HG02870 (cell line): ENCODE data around the gene PBX3.

Experiments used
- ATAC-seq: cut with Tn5 transposase; IDR thresholded peaks from one replicate; pipeline ENCODE4 v1.9.1; 2021; ENCODE audit warnings: mild to moderate bottlenecking, moderate library complexity; ENCODE audit not compliant: unreplicated experiment

Gene PBX3

GRCh38 chr9:125990793-125991220 lies 243.6 kb downstream of the PBX3 start:
- no peak for ATAC-seq

DNA sequence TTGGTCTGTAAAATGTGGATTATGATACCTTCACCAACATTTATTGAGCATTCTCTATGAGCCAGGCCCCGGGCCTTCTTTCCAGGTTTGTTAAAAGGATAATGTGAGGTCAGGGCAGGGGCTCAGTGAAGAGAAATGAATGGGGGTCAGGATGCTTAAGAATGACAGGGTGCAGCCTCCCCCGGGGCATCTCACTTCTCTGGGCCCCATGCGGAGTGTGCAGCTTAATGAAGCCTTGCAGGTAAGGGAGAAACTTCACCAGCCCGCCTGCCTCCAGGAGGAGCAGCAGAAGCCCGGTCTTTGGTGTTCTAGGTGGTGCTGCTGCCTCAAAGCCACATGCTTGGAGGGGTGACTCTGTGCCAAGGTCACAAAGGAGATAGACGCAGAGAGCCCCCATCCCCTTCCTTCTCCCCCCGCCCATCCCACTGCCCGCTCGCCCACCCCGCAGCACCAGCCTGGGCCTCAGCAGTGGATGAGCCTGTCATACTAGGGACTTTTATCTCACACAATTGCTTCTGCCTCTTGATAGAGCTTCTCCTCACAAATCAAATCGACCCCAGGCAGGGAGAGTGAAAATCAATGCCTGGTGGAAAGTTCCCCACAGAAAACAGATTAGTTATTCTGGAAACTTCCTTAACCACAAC lies 244.8 kb downstream of the PBX3 start:
- no peak for ATAC-seq

GRCh38 chr9:125992557-125992956 lies 245.4 kb downstream of the PBX3 start:
- ATAC-seq, result no peak

GRCh38 chr9:125993466-125993865 lies 246.3 kb downstream of the PBX3 start:
- no peak for ATAC-seq

- no peak for ATAC-seq
Observed at GRCh38 chr9:125994066-125994943, 247.1 kb downstream of the PBX3 start.

GRCh38 chr9:125995006-125995405 lies 247.8 kb downstream of the PBX3 start:
- no peak for ATAC-seq

DNA sequence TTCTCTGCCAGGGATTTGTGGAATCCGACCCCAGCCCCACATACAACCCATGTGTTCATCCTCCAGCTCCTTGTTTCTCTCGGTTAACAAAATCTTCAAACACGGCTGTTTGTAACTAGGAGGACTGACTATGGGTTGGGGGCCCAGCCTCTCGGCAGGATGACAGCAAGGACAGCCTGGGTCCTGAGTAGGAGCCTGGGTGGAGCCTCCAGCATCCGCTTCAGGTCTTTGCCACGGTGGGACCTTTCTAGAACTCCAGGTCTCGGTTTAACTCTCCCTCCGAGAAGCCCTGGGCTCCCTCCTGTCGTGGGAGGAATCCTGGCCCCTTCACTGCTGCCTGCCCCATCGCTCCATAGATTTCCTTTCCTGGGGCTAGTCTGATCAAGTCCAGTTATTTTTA lies 248.5 kb downstream of the PBX3 start:
- no peak for ATAC-seq

DNA sequence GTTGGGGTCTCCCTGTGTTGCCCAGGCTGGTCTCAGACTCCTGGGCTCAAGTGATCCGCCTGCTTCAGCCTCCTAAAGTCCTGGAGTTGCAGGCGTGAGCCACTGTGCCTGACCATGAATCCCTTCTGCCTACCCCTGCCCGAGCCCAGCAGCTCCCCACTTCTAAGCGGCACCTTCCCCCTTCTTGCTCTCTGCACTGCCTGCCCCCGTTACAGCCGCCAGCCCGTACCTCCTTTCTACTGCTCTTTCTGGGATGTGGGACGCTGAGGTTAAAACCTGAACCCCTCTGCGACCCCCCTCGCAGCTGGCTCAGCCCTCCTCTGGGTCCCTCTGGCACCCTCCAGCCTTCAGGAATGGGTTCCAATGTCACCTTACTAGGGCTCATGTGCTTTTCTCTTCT lies 249.6 kb downstream of the PBX3 start:
- ATAC-seq, result no peak

DNA sequence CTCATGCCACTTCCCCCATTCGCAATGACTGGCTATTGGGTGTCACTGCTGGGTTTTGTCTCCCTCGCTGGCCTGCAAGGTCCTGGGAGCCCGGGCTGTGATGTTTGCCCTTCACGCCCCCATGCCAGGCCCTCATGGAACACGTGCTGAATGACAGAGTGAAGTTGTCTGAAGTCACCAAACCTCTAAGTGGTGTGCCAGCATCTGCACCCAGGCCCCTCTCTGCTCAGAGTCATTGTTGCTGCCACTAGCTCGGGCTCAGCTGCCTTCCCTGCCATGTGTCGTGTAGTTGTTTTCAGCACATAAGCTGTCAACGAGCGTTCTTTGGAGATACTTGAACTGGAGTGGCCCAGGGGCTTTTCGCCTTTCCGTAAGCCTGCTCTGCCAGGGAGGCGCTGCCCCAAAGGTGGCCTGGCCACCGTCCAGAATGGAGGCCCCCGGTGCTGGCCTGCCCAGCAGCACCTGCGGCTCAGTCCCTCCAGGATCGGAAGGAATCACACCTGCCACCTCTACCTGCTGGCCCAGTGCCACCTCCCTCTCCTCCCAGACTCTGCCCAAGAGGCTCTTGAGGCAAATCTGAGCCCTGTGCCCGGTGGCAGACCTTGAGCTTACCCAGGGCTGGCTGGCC lies 250.1 kb downstream of the PBX3 start:
- ATAC-seq, result no peak

DNA sequence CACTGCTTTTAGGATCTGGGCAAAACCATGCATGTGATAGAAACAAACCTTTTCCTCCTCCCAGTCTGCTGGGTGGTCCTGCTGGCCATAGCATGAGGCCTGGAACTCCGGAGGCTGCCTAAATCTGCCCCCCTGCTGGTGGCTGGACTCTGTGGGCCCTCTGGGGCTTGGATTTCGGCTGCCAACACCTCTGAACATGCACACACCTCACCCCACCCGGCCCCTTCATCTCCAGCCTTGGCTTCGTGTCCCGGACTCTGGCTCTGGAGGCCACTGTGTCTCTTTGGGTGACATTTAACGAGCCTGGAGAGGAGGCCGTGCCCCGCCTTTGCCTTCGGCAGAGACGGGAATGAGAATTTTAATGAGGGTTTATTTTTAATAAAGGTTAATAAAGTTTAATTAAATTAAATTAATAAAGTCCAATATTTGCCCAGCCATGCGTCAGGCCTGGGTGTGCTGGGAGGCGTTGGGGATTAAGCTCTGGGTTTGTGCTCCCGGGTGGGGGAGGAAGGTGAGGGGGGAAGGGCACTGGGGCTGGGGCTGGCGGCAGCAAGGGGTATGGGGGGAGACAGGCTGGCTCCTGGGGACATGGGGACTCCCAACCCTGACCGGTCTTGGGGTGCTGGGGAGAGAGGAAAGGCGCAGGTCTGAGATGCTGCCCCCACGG lies 251.8 kb downstream of the PBX3 start:
- no peak for ATAC-seq

DNA sequence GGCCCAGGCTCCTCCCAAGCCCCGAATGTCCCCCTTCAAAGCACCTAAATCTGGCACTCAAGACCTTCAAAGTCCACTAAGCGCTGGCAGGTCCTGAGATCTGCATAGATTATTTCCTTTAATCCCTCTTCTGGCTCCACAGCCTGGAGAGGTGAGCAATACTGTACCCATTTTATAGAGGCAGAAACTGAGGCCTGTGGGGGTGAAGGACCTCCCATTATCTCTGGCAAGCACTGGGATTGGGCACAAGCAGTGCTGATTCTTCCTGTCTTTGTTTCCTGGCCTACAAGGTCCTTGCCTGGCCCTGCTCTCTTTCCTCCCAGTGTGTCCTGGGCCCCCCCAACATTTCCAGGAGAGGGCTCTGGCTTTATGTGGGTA lies 252.3 kb downstream of the PBX3 start:
- no peak for ATAC-seq

DNA sequence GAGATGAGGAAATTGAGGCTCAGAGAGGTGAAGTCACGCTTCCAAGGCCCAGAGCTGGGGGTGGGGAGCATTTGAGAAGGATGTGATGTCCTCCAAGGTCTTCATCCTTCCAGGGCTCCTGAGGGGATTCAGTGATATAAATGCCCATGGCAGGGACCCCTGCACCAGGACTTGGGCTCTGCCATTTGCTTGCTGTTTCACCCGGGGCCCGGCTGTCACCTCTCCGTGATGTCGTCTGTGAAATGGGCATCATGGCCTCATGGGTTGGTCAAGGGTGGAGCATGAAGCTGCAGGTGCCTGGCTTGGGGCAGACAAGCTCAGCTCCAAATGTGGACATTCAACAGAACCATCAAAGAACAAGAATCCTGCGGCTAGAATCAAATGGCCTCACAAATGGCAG lies 253.1 kb downstream of the PBX3 start:
- no peak for ATAC-seq

- no peak for ATAC-seq
Observed at GRCh38 chr9:126000731-126001580, 253.8 kb downstream of the PBX3 start.

- no peak for ATAC-seq
Observed at GRCh38 chr9:126001581-126002225, 254.5 kb downstream of the PBX3 start.

GRCh38 chr9:126002476-126003350 lies 255.5 kb downstream of the PBX3 start:
- ATAC-seq, result no peak

- no peak for ATAC-seq
Observed at GRCh38 chr9:126009047-126009446, 261.9 kb downstream of the PBX3 start.

GRCh38 chr9:126014726-126015125 lies 267.6 kb downstream of the PBX3 start:
- ATAC-seq, result no peak

DNA sequence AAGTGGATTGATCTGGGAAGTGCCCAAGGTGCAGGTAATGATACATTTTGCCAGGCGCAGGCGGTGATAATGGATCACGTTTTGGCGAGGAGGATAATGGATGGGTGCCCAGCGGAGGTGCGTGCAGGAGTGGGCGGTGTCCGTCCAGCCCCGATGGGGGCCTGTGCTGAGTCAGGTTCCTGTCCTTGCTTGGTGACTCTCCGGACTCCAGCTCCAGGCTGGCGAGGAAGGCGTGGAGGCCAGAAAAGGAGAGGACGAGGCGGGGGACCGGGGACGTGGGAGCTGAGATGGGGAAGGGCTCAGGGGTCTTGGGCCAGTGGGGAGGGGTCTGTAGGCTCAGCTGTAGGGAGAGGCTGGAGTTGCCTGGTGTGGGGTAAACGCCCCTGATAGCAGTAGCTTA lies 268.3 kb downstream of the PBX3 start:
- no peak for ATAC-seq
